HepG2 (cell line): ENCODE measurements around the gene LYRM4. TPM values are rescaled to one million over a fixed set of nuclear protein-coding genes. Genes with fewer than 3 reads are reported as not detected.

ENCODE experiments used
- AKAP8 ChIP-seq: sonication (generic); formaldehyde crosslinking; IDR thresholded peaks from 2 replicates; pipeline ENCODE4 v1.5.1; 2020; ENCODE audit warnings: mild to moderate bottlenecking, missing genetic modification reagents
- HNRNPUL1 ChIP-seq: fragments of 200-400 bp; formaldehyde crosslinking; IDR thresholded peaks from 2 replicates; pipeline ENCODE4 v1.6.1; 2017; ENCODE audit warnings: low read depth, mild to moderate bottlenecking, low read length, moderate library complexity
- KDM5A ChIP-seq: fragments of 200-600 bp; sonication (generic); IDR thresholded peaks from 2 replicates; pipeline ENCODE4 v1.7.0; 2018; ENCODE audit warnings: antibody characterized with exemption, mild to moderate bottlenecking, low read length, borderline replicate concordance
- MIER3 ChIP-seq: IDR thresholded peaks from 2 replicates; pipeline ENCODE4 v1.6.1; 2016; ENCODE audit warnings: missing compliant biosample characterization, borderline replicate concordance
- MYC ChIP-seq: sonication (generic); formaldehyde crosslinking; IDR thresholded peaks from 2 replicates; pipeline ENCODE4 v1.9.0; 2021; ENCODE audit warnings: missing genetic modification reagents, borderline replicate concordance
- NFKB2 ChIP-seq: sonication (generic); formaldehyde crosslinking; IDR thresholded peaks from 2 replicates; pipeline ENCODE4 v1.4.0; 2020; ENCODE audit warnings: missing genetic modification reagents, borderline replicate concordance
- NR1H2 ChIP-seq: sonication (generic); formaldehyde crosslinking; IDR thresholded peaks from 2 replicates; pipeline ENCODE4 v1.8.1; 2022; ENCODE audit warnings: low read depth, missing genetic modification reagents, borderline replicate concordance
- NR3C1 ChIP-seq: sonication (generic); formaldehyde crosslinking; IDR thresholded peaks from 2 replicates; pipeline ENCODE4 v1.4.0; 2020; ENCODE audit warnings: missing genetic modification reagents
- PITX1 ChIP-seq: sonication (generic); formaldehyde crosslinking; IDR thresholded peaks from 2 replicates; pipeline ENCODE4 v1.5.1; 2020; ENCODE audit warnings: mild to moderate bottlenecking, missing genetic modification reagents
- RBAK ChIP-seq: sonication (generic); formaldehyde crosslinking; IDR thresholded peaks from 2 replicates; pipeline ENCODE4 v1.5.1; 2020; ENCODE audit warnings: mild to moderate bottlenecking, missing genetic modification reagents
- SNAI1 ChIP-seq: sonication (generic); formaldehyde crosslinking; IDR thresholded peaks from 2 replicates; pipeline ENCODE4 v1.5.0; 2020; ENCODE audit warnings: mild to moderate bottlenecking, missing genetic modification reagents, borderline replicate concordance
- SNRNP70 ChIP-seq: fragments of 200-400 bp; formaldehyde crosslinking; IDR thresholded peaks from 2 replicates; pipeline ENCODE4 v1.6.1; 2017; ENCODE audit warnings: mild to moderate bottlenecking, low read depth, low read length, moderate library complexity
- ZNF251 ChIP-seq: sonication (generic); formaldehyde crosslinking; IDR thresholded peaks from 2 replicates; pipeline ENCODE4 v1.9.0; 2021; ENCODE audit warnings: mild to moderate bottlenecking, missing genetic modification reagents
- ZNF431 ChIP-seq: sonication (generic); formaldehyde crosslinking; IDR thresholded peaks from 2 replicates; pipeline ENCODE4 v1.9.0; 2022; ENCODE audit warnings: missing genetic modification reagents, low read depth, mild to moderate bottlenecking, borderline replicate concordance
- ZNF510 ChIP-seq: sonication (generic); formaldehyde crosslinking; IDR thresholded peaks from 2 replicates; pipeline ENCODE4 v1.4.0; 2020; ENCODE audit warnings: low read depth, mild to moderate bottlenecking, missing genetic modification reagents
- polyA plus RNA-seq, 8 experiments: library from polyadenylated mRNA; depleted of rRNA in 3 of 8; stranded (reverse) in 7 of 8; unstranded in 1 of 8; fragments of >200 nt; fragmentation: Illumina TruSeq in 4 of 8; extraction: Trizol in 4 of 8; gene quantifications; 2 replicates each; pipeline versions ENCODE4 v1.2.1 to v1.2.3, GENCODE V29; 2011 to 2016; ENCODE audit warnings: low read depth in 4 of 8, missing spikeins in 1 of 8, mixed read lengths in 1 of 8; ENCODE audit not compliant: insufficient read depth in 1 of 8
- total RNA-seq, 5 experiments: library from RNA; depleted of rRNA; stranded (reverse); fragments of >200 nt; fragmentation: Illumina TruSeq; extraction: Trizol; gene quantifications; 2 replicates each; pipeline ENCODE4 v1.2.3, GENCODE V29; 2016; ENCODE audit warnings: low read depth in 1 of 5
- TF ChIP-seq, protein P1 (sequence below): sonication (generic); formaldehyde crosslinking; IDR thresholded peaks from 2 replicates; pipeline ENCODE4 v1.8.0; 2023; ENCODE audit warnings: mild to moderate bottlenecking, missing genetic modification reagents
- TF ChIP-seq, protein P2 (sequence below): sonication (generic); formaldehyde crosslinking; IDR thresholded peaks from 2 replicates; pipeline ENCODE4 v1.5.0; 2020; ENCODE audit warnings: missing genetic modification reagents
- TF ChIP-seq, protein P3 (sequence below): sonication (generic); formaldehyde crosslinking; IDR thresholded peaks from 2 replicates; pipeline ENCODE4 v1.5.0; 2020; ENCODE audit warnings: missing genetic modification reagents
- TF ChIP-seq, protein P4 (sequence below): sonication (generic); formaldehyde crosslinking; IDR thresholded peaks from 2 replicates; pipeline ENCODE4 v1.8.1; 2023; ENCODE audit warnings: mild to moderate bottlenecking, missing genetic modification reagents
- TF ChIP-seq, protein P5 (sequence below): sonication (generic); formaldehyde crosslinking; conservative IDR thresholded peaks from 2 replicates; pipeline ENCODE4 v1.8.0; 2022; ENCODE audit warnings: missing genetic modification reagents
- TF ChIP-seq, protein P6 (sequence below): sonication (generic); formaldehyde crosslinking; IDR thresholded peaks from 2 replicates; pipeline ENCODE4 v1.4.0; 2020; ENCODE audit warnings: missing genetic modification reagents, borderline replicate concordance

LYRM4 gene
- total and polyA plus RNA-seq, 2 of the 13 experiments (the other 11 are each of a cell fraction or from before 2014, with no cell fraction given), result 64.6 to 67.5 TPM

DNA sequence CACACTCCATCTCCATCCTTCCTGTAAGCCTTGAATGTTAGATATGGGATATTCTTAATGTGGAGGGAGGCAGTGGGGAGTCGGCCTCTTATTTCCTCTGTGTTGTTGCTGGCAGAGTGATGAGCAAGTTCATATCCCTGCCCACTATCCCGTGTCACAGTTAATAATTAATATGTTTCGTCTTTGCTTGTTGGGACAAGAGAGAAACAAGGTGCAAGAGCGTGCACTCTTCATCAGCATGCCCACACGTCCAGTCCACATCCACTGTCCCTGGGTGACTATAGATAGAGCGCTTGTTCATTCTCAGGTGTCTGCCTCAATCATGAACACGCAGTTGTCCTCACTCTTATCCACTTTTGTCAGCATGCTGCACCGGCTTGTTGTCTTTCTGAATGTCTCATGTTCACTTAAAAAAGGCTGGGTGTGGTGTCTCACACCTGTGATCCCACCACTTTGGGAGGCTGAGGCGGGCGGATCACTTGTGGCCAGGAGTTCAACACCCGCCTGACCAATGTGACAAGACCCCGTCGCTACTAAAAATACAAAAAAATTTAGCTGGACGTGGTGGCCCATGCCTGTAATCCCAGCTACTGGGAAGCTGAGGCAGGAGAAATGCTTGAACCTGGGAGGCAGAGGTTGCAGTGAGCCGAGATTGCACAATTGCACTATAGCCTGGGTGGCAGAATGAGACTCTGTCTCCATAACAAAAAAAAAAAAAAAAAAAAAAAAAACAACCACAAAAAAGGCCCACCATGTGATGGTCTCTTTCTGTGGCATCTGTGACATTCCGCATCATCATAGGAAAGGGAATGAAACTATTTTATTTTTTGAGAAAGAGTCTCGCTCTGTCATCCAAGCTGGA lies 141.4 kb downstream of the LYRM4 start (continued):
- TF ChIP-seq HNRNPUL1 (no peak), AKAP8 (no peak), MIER3 (CRISPR knock-in tag) (no peak), ZNF251 (CRISPR knock-in tag) (no peak), PITX1 (CRISPR knock-in tag) (no peak), RBAK (CRISPR knock-in tag) (no peak), NR3C1 (CRISPR knock-in tag) (no peak), KDM5A (no peak), MYC (CRISPR knock-in tag) (no peak), NR1H2 (CRISPR knock-in tag) (no peak), SNAI1 (CRISPR knock-in tag) (no peak), NFKB2 (CRISPR knock-in tag) (no peak), ZNF510 (CRISPR knock-in tag) (no peak), ZNF431 (CRISPR knock-in tag) (no peak), SNRNP70 (no peak)
- TF ChIP-seq, protein P1, sequence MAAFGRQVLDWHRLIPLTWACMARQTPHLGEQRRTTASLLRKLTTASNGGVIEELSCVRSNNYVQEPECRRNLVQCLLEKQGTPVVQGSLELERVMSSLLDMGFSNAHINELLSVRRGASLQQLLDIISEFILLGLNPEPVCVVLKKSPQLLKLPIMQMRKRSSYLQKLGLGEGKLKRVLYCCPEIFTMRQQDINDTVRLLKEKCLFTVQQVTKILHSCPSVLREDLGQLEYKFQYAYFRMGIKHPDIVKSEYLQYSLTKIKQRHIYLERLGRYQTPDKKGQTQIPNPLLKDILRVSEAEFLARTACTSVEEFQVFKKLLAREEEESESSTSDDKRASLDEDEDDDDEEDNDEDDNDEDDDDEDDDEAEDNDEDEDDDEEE (CRISPR knock-in tag), result no peak
- TF ChIP-seq, protein P2, sequence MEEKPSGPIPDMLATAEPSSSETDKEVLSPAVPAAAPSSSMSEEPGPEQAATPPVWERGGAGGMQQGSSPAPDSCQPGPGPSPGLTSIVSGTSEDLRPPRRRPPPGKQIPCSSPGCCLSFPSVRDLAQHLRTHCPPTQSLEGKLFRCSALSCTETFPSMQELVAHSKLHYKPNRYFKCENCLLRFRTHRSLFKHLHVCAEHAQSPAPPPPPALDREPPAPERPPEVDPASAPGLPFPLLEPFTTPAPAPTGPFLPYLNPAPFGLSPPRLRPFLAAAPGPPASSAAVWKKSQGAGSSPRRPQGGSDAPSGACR, result no peak
- TF ChIP-seq, protein P3, sequence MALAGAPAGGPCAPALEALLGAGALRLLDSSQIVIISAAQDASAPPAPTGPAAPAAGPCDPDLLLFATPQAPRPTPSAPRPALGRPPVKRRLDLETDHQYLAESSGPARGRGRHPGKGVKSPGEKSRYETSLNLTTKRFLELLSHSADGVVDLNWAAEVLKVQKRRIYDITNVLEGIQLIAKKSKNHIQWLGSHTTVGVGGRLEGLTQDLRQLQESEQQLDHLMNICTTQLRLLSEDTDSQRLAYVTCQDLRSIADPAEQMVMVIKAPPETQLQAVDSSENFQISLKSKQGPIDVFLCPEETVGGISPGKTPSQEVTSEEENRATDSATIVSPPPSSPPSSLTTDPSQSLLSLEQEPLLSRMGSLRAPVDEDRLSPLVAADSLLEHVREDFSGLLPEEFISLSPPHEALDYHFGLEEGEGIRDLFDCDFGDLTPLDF (CRISPR knock-in tag), result no peak
- TF ChIP-seq, protein P4, sequence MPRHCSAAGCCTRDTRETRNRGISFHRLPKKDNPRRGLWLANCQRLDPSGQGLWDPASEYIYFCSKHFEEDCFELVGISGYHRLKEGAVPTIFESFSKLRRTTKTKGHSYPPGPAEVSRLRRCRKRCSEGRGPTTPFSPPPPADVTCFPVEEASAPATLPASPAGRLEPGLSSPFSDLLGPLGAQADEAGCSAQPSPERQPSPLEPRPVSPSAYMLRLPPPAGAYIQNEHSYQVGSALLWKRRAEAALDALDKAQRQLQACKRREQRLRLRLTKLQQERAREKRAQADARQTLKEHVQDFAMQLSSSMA, result no peak
- TF ChIP-seq, protein P5, sequence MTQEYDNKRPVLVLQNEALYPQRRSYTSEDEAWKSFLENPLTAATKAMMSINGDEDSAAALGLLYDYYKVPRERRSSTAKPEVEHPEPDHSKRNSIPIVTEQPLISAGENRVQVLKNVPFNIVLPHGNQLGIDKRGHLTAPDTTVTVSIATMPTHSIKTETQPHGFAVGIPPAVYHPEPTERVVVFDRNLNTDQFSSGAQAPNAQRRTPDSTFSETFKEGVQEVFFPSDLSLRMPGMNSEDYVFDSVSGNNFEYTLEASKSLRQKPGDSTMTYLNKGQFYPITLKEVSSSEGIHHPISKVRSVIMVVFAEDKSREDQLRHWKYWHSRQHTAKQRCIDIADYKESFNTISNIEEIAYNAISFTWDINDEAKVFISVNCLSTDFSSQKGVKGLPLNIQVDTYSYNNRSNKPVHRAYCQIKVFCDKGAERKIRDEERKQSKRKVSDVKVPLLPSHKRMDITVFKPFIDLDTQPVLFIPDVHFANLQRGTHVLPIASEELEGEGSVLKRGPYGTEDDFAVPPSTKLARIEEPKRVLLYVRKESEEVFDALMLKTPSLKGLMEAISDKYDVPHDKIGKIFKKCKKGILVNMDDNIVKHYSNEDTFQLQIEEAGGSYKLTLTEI (CRISPR knock-in tag), result no peak
- TF ChIP-seq, protein P6, sequence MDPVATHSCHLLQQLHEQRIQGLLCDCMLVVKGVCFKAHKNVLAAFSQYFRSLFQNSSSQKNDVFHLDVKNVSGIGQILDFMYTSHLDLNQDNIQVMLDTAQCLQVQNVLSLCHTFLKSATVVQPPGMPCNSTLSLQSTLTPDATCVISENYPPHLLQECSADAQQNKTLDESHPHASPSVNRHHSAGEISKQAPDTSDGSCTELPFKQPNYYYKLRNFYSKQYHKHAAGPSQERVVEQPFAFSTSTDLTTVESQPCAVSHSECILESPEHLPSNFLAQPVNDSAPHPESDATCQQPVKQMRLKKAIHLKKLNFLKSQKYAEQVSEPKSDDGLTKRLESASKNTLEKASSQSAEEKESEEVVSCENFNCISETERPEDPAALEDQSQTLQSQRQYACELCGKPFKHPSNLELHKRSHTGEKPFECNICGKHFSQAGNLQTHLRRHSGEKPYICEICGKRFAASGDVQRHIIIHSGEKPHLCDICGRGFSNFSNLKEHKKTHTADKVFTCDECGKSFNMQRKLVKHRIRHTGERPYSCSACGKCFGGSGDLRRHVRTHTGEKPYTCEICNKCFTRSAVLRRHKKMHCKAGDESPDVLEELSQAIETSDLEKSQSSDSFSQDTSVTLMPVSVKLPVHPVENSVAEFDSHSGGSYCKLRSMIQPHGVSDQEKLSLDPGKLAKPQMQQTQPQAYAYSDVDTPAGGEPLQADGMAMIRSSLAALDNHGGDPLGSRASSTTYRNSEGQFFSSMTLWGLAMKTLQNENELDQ (CRISPR knock-in tag), result no peak
